Measurements from ENCODE around the gene TEX13B. TPM values are rescaled to one million over a fixed set of nuclear protein-coding genes. Genes with fewer than 3 reads are reported as not detected.
A peak's percentile ranks its signal among the peaks of the same experiment; 100 is the strongest.

Gene TEX13B
- total RNA-seq, 1 experiment from 2014 or later, result 0.42 TPM

DNA sequence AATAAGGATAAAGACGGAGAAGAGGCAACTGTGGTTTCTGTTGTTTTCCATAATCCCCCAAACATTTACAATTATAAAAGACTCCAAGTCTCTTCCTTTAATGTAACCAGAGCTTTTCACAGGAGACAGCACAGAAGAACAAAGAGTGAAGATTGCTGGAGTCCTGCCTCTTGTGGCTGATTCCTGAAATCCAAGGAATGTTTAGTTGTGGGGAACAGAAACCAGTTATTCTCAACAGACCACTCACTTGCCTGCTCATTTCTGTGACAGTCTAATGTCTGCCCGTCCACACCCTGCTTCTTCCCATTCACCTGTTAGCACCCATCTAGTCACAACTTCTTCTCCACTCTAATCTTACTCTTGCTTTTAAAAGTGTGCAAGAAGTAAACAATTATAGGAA is 12.1 kb downstream of the TEX13B start:
- Histone ChIP-seq H2AK5ac (ENCODE audit: insufficient read length, low read length) (no peak overlapping the region), H4K91ac (ENCODE audit: insufficient read length, low read depth, low read length) (no peak overlapping the region), H3K27ac (ENCODE audit: insufficient read length, low read depth, low read length) (no peak overlapping the region), H3K27me3 (ENCODE audit: insufficient read depth, low read length) (no peaks in the 10 kb centered on the region), H3K4me2 (ENCODE audit: insufficient read depth, insufficient read length, low read length) (no peak overlapping the region), H4K20me1 (ENCODE audit: control insufficient read depth, insufficient read depth, insufficient read length) (no peaks in the 10 kb centered on the region), H2BK15ac (ENCODE audit: low read depth, low read length) (no peak overlapping the region), H3K18ac (ENCODE audit: insufficient read length, low read depth, low read length) (no peak overlapping the region), H2BK120ac (ENCODE audit: low read depth, low read length, poor library complexity, severe bottlenecking) (no peak overlapping the region), H2BK5ac (ENCODE audit: insufficient read length, low read length) (no peak overlapping the region), H2AFZ (ENCODE audit: low read length) (no peak overlapping the region), H3K79me1 (ENCODE audit: insufficient read depth, low read depth, low read length, poor library complexity, severe bottlenecking) (no peaks in the 10 kb centered on the region), H3T11ph (ENCODE audit: low read length) (no peak overlapping the region), H2BK20ac (ENCODE audit: low read depth, low read length, poor library complexity, severe bottlenecking) (no peak overlapping the region), H3K79me2 (ENCODE audit: insufficient read depth, low read length) (no peaks in the 10 kb centered on the region), H3K23ac (ENCODE audit: insufficient read length, low read depth, low read length) (no peak overlapping the region), H3K23me2 (ENCODE audit: insufficient read length, low read depth, low read length, poor library complexity, severe bottlenecking) (no peaks in the 10 kb centered on the region), H3K14ac (ENCODE audit: insufficient read depth, low read length) (no peak overlapping the region), H3K4ac (ENCODE audit: low read depth, low read length) (no peak overlapping the region), H3K9ac (ENCODE audit: extremely low read depth, insufficient read length, low read length) (no peak overlapping the region), H4K8ac (replicated peaks; ENCODE audit: insufficient read length, low read depth, low read length) (no peak overlapping the region), H3K9me3 (ENCODE audit: control insufficient read depth, low read depth, low read length) (no peaks in the 10 kb centered on the region), H2BK12ac (ENCODE audit: insufficient read length, low read depth, low read length) (no peak overlapping the region), H3K56ac (ENCODE audit: insufficient read length, low read depth, low read length) (no peak overlapping the region), H3K4me1 (ENCODE audit: insufficient read depth, low read length) (no peaks in the 10 kb centered on the region), H4K5ac (ENCODE audit: insufficient read length, low read depth, low read length) (no peak overlapping the region)
- peaks cover 4 to 21% (median 10%) of the 10 kb centered on the region in 3 experiments; a peak in 4 of 7 replicates for H3K36me3 Mint-ChIP-seq (ENCODE audit: insufficient read depth in 1 of 3, low read depth in 3 of 3)
- peak overlapping the region in 1 of 3 experiments; percentile 17; a peak in 1 of 7 replicates for H3K27ac Mint-ChIP-seq
- no peaks in the 10 kb centered on the region; the same call in 1 of the 2 replicates for H3K27me3 Mint-ChIP-seq (ENCODE audit: low read depth)
- DNase-seq, result no peak
- no peak overlapping the region for H3K4me3 Mint-ChIP-seq
- H3K4me1 Mint-ChIP-seq, result peaks cover 21 to 23% of the 10 kb centered on the region in 2 experiments
- peaks cover 7 to 31% of the 10 kb centered on the region in 2 experiments; a peak in 4 of 5 replicates for H3K9me3 Mint-ChIP-seq
- no CpG with 5 or more reads among the region's 2 CpGs for WGBS (ENCODE audit: extremely low coverage, insufficient read length, low lambda C conversion rate)
- TF ChIP-seq, protein P1, sequence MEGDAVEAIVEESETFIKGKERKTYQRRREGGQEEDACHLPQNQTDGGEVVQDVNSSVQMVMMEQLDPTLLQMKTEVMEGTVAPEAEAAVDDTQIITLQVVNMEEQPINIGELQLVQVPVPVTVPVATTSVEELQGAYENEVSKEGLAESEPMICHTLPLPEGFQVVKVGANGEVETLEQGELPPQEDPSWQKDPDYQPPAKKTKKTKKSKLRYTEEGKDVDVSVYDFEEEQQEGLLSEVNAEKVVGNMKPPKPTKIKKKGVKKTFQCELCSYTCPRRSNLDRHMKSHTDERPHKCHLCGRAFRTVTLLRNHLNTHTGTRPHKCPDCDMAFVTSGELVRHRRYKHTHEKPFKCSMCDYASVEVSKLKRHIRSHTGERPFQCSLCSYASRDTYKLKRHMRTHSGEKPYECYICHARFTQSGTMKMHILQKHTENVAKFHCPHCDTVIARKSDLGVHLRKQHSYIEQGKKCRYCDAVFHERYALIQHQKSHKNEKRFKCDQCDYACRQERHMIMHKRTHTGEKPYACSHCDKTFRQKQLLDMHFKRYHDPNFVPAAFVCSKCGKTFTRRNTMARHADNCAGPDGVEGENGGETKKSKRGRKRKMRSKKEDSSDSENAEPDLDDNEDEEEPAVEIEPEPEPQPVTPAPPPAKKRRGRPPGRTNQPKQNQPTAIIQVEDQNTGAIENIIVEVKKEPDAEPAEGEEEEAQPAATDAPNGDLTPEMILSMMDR (conservative IDR thresholded peaks at IDR 0.05), result no peak; the same call in 1 of the 3 replicates
